ENCODE measurements around the gene WSCD2. TPM values are rescaled to one million over a fixed set of nuclear protein-coding genes. Genes with fewer than 3 reads are reported as not detected.
A peak's percentile ranks its signal among the peaks of the same experiment; 100 is the strongest.
"Not testable (repeated sequence)": the region's sequence is repeated elsewhere in the genome, so short reads cannot be mapped to it uniquely, and the experiment has no call there.

WSCD2 gene
- total RNA-seq, 1 donor from 2014 or later = 2.9 TPM

DNA sequence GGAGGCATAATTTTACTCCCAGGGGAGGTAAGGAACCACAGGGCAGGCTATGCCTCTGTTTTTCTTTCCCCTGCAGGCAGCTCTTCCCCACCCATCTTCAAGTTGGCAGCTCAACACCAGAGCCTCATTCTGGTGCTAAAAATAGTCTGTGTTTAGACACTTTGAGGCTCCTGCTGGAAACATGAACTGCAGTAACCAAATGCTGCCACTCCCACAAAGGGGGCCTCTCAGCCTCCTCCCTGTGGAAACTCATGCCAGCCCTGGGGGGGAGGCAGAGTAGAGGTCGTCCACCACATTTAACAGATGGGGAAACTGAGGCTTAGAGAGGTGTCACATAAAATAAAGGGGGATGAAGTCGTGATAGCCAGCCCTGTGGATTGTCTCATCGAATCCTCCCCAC, 61.4 kb downstream of the WSCD2 start:
- FAIRE-seq (no peak), DNase-seq (ENCODE audit: low spot score in 2 of 2) (no peak)

DNA sequence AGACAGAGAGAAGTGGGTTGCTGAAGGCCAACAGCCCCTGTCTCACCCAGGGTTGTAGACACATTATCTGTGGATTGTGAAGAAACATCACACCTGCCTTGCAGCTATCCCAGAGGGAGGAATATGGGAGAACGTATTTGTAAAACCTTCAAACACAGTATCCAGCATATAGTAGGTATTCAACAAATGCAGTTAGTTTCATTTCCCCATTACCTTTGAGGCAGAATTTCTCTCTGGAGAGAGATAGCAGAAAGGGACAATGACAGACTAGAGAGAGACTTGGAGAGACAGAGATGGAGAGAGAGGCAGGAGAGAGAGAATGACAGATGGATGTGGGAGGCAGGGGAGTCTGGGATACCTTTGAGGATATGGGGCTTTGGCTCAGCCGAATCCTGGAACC, 62.0 kb downstream of the WSCD2 start:
- no peak for DNase-seq (ENCODE audit: low spot score in 2 of 2)
- no peak for FAIRE-seq

DNA sequence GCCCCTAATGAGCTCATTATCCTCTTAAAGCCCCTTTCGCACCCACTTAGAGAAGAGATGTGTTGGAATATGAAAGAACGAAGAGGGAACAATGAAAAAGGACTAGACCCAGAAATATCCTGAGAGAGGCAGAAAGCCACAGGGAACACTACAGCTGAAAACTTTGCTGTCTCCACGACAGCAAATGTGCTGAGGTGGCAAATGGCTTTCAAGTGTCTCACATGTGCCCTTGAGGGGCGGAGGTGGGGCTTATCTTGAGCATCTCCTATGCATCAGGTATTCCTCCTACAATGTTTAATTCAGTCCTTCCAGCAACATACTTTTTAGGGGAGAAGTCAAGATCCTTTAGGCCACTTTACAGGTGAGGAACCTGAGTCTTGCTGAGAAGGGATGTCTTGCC, 62.9 kb downstream of the WSCD2 start:
- no peak for DNase-seq (ENCODE audit: low spot score in 2 of 2)
- no peak for FAIRE-seq

DNA sequence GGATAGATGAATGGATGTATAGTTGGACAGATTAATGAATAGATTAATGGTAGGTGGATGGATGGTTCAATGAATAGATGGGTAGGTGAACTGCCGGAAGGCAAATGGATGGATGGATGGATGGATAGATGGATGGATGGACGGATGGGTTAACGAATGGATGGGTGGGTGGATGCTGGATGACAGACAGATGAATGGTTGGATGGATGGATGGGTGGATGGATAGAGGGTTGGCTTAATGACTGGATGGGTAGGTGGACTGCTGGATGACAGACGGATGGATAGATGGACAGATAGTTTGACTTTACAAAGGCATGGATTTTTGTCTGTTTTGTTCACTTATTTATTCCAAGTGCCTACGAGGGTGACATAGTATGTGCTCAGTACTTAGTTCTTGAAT, 64.4 kb downstream of the WSCD2 start:
- FAIRE-seq (no peak), DNase-seq (ENCODE audit: low spot score in 2 of 2) (no peak)

DNA sequence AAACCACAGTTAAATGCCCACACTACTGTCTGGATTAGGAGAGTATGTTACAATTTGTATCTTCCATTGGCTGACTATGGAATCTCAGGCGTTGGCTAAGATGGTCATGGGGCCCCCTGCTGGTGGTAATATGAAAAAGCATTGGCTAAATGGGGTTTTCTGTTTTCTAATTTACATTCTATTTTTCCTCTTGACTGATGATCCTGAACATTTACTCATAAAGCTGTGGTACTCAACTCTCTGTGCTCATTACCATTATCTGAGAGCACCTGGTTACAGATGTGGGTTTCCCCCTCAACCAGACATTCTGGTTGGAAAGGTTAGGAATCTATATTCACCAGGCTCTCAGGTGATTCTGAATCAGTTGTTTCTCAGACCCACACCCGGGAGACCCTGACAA, 64.8 kb downstream of the WSCD2 start:
- no peak for FAIRE-seq
- DNase-seq (ENCODE audit: low spot score in 2 of 2) = peak in 1 of 2 donors; percentile 54

DNA sequence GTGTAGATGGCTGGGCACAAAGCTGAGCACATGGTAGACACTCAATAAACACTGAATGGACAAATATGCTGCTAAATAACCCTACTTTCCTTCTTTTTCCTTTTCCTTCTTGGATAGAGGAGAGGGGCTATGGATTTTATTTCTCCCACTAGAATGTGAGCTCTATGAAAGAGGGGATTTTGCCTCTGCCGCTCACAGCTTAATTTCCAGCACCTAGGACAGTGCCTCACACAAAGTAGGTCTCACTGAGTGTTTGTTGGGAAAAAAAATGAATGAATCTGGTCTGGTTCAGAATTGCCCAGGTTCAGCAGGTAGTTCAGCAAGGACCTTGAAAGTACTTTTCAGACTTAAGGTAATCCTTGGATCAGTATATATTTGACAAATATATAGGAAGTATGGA, 65.5 kb downstream of the WSCD2 start:
- FAIRE-seq (no peak), DNase-seq (ENCODE audit: low spot score in 2 of 2) (no peak)

DNA sequence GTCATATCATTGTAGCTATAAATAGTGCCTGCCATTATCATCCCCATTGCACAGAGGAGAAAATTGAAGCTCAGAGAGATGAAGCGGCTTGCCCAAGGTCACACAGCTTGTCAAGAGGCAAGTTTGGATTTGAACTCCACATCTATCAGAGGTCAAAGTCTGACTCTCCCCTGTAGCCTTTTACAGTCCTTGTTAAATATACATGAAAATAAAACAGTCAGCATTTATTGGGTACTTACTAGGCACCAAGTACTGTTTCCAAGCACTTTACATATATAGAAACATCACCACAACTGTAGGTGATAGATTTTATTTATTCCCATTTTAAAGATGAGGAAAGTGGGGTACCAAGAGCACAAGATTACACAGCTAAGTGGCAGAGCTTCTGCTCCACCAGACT, 67.2 kb downstream of the WSCD2 start:
- FAIRE-seq (no peak), DNase-seq (ENCODE audit: low spot score in 2 of 2) (no peak)

DNA sequence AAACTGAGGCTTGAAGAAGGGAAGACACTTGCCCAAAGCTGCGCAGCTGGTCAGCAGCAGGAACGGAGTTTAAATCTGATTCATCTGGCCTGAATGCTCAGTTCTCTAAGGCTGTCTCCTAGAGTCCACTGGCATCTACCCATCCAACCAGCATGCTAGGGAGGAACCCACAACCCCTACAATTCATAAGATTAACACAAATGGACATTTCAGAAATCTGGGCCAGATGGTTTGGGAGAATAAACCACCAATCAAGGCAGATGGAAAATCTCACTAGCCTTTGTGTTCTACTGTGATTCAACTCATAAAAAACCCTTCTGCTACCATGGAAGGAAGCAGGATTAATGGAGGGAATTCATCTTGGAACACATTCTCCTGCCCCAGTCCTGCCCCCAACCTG, 67.8 kb downstream of the WSCD2 start:
- FAIRE-seq = no peak
- no peak for DNase-seq (ENCODE audit: low spot score in 2 of 2)

DNA sequence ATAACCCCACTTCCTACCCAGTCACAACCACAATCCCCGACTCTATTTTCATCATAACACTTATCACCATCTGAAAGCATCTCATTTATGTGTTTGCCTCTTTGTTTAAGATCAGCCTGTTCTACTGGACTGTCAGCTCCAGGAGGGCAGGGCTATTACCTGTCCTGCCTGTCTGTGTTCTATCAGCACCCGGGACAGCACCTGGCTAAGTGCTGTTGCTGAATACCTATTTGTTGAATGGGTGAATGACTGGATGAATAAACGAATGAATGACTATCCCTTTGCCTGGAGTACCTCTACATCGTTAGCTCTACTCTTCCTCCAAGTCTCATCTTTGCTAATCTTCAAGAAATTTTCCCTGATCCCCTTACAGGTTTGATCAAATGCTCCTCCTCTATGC, 69.0 kb downstream of the WSCD2 start:
- FAIRE-seq = no peak
- DNase-seq (ENCODE audit: low spot score in 2 of 2) = no peak

DNA sequence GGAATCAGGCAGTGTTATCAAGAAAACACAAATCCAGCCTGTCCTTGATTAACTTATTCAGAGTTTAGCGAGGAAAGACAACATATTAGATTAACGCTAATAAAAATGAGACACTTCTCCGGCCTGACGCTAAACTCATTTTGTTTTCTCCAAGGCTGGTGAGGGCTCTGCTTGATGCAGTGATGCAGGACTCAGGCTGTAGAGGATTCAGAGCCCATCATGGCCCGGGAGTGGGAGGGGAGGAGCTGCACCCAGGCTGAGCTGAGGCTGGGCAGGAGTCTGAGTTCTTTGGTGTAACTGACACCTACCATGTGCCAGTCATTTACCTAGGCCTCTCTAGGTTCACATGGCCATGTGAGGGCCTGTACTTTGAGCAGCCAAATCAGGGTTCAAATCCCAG, 70.0 kb downstream of the WSCD2 start:
- DNase-seq (ENCODE audit: low spot score in 2 of 2) (no peak), FAIRE-seq (no peak)

DNA sequence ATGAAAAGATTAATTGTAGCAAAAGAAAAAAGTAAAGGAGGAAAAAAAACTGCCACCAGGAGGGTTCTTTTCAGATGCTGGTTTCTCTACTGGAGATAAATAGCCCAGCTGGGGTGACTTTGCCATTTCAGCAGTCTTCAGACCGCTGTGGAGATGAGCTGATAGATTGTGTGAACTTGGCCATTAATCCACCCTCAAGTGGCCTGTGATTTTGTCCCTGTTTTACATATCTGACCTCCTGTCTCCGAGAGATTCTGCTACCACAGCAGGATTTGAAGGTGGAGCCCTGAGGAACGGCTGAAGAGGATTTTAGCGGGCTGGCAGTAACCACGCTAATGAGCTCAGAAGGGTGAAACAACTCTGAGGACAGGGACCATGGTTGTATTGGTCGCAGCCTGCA, 72.7 kb downstream of the WSCD2 start:
- FAIRE-seq (no peak), DNase-seq (ENCODE audit: low spot score in 2 of 2) (no peak)

DNA sequence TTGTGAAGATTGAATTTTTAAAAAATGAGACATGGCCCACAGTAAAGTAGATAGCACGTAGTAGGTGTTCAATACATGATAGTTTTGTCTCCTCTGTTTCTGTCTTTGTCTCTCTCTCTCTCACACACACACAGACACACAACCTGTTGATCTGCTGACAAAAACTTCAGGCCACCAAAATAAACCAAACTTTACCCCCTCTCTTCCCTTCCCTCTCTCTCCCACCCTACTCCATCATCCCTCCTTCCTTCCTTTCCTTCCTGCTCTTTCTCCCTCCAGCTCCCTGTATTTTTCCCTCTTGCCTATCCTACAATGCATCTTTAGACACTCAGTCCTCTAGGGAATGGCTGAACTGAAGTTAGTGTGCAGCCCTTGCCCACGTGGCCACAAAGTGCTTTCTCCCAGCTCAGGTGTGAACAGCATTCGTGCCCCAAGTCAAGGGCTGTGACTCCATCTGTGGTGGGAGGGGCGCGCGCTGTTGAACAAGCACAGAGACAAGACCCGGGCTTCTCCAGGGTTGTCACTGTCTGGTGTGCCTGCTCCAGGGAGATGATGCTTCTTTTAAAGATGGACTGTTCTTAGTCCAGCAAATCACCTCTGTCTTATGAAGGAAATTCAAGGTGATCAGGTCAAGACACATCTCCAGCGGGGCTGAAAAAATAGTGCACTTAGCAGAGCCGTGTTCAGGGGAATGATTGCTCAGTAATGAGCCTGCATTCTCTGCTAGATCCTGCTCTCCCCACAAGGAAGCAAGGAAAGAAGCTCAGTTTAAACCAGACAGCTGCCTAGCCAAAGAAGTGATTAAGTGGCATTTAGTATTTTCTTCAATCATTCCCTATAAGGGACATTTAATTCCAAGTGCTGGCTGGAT, 75.3 kb downstream of the WSCD2 start:
- FAIRE-seq = no peak
- DNase-seq (ENCODE audit: low spot score in 2 of 2) = no peak

DNA sequence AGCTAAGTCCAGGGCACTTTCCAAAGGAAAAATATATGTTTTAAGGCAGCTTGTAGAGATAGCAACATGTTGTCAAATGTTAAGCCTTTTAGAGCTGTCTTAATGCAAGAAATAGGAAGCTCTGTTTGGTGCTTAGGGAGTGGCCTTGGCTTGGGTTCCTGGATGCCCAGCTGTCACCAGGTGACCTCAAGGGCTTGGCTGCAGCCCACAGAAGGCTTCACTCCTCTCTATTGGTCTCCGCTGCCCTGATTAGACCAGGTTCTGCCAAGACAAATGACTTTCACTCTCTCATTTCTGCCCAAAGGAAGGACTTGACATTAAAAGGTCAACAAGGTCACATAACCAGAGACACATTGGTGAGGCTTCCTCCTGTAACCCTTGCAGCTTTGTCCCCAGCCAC, 76.8 kb downstream of the WSCD2 start:
- FAIRE-seq = no peak
- no peak for DNase-seq (ENCODE audit: low spot score in 2 of 2)

DNA sequence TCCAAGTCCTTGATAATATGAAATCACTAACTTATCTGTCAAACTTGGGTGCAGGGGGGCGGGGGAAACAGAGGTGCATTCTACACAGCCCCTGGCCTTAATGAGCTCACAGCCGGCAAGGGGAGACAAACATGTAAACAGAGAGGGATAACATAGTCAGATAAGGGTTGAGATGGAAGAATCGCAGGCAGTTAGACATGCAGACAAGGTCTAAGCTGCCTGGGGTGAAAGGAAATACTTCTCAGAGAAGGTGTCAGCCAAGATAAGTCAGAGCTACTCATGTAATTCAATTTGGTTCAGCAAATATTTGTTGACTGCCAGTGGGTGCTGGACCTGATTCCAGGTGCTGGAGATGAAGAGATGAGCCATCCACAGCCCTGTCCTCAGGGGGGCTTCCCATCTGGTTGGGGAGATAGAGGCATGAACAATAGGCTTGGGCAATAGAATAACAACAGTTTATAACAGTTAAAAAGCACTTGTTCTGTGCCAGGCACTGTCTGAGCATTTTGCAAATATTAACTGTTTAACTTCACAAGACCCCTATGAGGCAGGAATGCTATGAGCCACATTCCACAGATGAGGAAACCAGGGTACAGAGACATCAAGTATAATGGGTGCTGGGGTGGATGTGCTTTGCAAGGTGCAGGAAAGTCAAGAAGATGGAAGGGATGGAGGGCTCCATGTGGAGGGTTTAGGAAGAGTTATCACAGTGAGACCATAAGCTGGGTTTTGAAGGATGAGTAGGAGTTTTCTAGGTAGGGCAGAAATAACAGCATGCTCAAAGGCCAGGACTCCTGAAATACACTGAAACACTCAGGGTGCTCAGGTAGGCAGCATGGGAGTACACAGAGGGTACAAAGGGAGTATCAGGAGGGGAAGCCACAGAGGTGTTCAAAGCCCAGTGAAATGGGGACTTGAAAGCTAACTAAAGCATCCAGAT, 79.0 kb downstream of the WSCD2 start:
- FAIRE-seq (no peak), DNase-seq (ENCODE audit: low spot score in 2 of 2) (no peak)

DNA sequence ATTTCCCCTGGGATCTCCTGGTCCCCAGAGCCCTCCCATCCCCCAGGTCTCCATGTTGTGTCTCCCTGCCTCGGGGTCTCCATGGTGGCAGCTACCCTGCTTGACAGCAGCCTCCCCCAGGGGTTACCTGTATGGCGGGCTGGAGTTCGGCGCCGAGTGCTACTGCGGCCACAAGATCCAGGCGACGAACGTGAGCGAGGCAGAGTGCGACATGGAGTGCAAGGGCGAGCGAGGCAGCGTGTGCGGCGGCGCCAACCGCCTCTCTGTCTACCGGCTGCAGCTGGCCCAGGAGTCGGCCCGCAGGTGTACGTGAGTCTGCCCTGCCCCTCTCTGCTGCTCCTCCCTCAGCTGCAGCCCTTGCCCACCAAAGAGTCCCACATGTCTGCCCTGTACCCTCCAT, 80.9 kb downstream of the WSCD2 start:
- FAIRE-seq (no peak), DNase-seq (ENCODE audit: low spot score in 2 of 2) (no peak)

DNA sequence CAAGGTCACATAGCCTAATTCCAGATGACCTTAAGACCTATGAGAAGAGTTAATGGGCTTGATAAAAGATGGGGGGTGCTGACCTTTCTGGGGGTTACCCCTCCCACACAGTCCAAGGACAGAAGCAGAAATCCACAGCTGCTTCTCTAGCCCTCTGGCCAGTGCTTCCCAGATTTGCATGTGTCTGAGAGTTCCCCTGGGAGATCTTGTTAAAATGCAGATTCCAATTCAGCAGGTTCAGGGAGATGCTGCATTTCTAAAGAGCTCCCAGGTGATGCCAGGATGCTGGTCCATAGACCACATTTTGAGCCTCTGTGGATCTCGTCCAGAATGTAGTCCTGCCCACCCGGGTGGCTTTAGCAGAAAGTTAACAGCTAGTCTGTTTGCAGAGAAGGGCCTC, 82.1 kb downstream of the WSCD2 start:
- FAIRE-seq (no peak), DNase-seq (ENCODE audit: low spot score in 2 of 2) (no peak)

DNA sequence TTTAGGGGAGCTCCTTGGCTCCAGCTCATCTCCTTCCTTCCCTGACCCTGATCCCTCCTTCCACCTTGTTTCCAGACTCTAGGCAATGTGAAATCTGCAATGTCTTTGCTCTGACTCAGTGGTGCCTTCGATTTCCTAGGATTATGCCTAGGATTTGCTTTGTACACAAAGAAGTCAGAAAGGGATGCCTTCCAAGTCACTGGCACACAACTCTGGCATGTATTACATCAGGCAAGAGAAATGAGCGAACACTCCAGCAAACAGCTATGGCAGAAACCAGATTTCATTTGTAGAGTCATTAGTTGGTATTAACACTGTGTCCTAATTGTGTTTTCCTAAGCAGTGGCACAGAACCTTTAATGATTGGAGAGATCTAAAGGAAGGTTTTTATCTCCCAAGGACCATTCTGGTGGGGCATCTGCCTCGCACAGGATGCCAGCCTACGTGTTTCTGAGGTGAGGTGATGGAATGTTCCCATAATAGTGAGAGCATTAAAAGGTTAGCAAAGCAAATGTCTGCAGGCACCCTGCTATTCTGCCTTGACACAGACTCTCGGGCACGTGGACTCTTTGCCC, 84.9 kb downstream of the WSCD2 start:
- DNase-seq (ENCODE audit: low spot score in 2 of 2) (no peak), FAIRE-seq (no peak)

DNA sequence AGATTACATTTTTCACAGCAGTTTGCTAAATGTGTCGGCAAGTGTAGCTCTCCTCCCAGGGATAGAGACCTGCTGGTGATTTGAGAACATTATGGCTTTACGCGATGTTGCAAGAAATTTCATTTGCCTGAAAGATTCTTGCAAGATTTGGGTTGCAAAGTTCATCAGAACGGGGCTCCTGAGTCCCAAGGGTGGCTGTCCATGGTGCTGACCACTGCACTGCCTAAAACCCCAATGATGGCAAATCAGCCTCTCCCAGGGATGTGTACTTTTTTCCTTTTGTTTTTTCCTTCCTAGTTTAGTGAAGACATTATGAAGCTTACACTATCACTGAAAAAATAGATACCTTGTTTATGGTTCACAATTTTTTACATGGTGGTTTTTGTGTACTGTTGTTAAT, 85.4 kb downstream of the WSCD2 start:
- FAIRE-seq = no peak
- DNase-seq (ENCODE audit: low spot score in 2 of 2) = peak in 1 of 2 donors; percentile 24

DNA sequence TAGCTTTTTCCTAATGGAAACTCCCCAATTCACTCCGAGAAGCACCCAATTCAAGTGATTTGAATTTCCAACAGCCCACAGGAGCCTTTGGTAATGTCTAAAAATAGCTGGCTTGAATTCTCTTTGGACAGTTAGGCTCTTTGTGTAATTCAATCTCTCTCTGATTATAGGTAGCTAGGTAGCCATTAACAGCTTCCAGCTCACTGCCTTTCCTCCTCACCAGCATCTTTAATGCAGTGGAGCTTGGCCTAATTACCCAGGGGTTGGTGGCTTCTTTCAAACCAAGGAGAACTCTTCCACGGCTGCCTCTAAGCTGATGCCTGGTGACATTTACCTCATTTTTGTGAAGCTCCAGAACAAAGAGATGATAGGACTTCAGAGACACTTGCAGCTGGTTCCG, 86.4 kb downstream of the WSCD2 start:
- no peak for DNase-seq (ENCODE audit: low spot score in 2 of 2)

DNA sequence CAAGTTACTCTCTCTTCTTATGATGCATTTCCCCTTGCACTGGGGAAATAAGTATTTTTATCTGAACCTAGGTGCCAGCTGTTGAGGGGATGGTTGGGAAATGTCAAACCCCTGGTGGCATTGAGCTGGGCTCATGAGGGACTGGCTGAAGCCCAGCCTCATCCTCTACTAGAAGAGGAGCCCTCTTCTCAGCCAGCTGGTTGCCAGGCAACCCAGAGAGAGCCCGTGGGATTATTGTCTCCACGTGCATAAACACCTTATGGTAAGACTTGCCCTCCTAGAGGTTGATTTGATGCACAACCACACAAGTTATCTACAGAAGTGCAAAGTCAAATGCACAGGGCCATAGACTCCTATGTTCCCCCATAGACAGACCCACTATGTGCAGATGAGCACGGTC, 89.8 kb downstream of the WSCD2 start:
- DNase-seq (ENCODE audit: low spot score in 2 of 2) = no peak
- no peak for FAIRE-seq

More for the DNA sequence above, 86.4 kb downstream of the WSCD2 start:
- FAIRE-seq = no peak

DNA sequence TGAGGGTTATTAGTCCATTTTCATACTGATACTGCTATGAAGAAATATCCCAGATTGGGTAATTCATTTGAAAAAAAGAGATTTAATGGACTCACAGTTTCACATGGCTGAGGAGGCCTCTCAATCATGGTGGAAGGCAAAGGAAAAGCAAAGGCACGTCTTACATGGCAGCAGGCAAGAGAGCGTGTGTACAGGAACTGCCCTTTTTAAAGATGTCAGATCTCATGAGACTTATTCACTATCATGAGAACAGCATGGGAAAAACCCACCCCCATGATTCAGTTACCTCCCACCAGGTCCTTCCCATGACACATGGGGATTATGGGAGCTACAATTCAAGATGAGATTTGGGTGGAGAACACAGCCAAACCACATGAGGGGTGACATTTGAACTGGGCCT, 96.0 kb downstream of the WSCD2 start:
- DNase-seq (ENCODE audit: low spot score in 2 of 2); FAIRE-seq: not testable (repeated sequence)
